ENCODE results near the gene KLHDC3. TPM values are rescaled to one million over a fixed set of nuclear protein-coding genes. Genes with fewer than 3 reads are reported as not detected.
A peak's percentile ranks its signal among the peaks of the same experiment; 100 is the strongest.

Gene KLHDC3
- total and polyA plus RNA-seq, 2 of the 13 experiments (the other 11 are each of a cell fraction or from before 2014, with no cell fraction given): 78.3 to 91.5 TPM

DNA sequence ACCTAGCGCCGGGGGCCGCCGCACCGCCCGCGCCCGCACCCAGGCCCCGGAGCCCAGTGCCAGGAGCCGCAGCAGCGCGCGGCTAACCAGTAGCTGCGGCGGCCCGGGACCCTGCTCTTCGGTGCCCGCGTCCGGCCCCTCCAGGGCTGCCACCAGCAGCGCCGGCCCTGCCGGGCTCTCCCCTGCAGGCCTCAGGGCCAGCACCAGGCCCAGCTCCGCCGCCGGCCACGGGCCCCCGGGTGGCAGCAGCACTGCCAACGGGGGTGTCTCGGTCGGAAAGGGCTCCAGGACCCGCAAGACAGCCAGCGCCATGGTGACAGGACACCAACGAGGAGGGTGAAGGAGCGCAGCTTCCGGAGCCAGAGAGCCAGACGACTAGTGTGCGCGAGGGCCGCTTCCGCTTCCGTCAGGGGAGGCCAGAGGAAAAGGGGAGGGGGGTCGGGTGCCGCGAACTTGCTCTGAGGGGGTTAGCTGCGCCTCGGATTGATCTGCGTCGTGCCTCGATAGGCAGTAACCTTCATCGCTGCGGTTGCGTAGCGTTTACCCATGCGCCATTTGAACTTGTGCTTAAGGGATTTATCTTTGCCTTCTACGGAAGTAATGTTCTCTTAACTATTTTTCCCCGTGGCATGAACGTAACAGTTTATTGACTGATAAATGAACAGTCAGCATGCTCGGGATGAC lies 35.1 kb upstream of the KLHDC3 start, which contains the start of gene PEX6 (continued):
- TF ChIP-seq ZNF619 (CRISPR knock-in tag; IDR thresholded peaks at IDR 0.05) (peak; percentile 93), ZNF577 (CRISPR knock-in tag; IDR thresholded peaks at IDR 0.05; ENCODE audit: borderline replicate concordance, low read depth) (no peak), ZNF333 (CRISPR knock-in tag; IDR thresholded peaks at IDR 0.05; ENCODE audit: borderline replicate concordance) (no peak), RFX5 (IDR thresholded peaks at IDR 0.05; ENCODE audit: low read depth, low read length) (peak; percentile 9; the same call in 1 of the 2 replicates), DPF2 (CRISPR knock-in tag; IDR thresholded peaks at IDR 0.05; ENCODE audit: borderline replicate concordance, low read depth) (no peak), ZMYM2 (CRISPR knock-in tag; IDR thresholded peaks at IDR 0.05) (0 out of 2 replicates have a peak, but pooled peaks have one; percentile 33), ZFX (CRISPR knock-in tag; IDR thresholded peaks at IDR 0.05; ENCODE audit: low read depth) (peak; percentile 96), MXI1 (IDR thresholded peaks at IDR 0.05; ENCODE audit: borderline replicate concordance, low read depth, low read length) (peak; percentile 93; the same call in 2 of the 3 replicates), PITX1 (CRISPR knock-in tag; IDR thresholded peaks at IDR 0.05) (peak; percentile 84), KDM4B (CRISPR knock-in tag; IDR thresholded peaks at IDR 0.05) (peak; percentile 73; the same call in 1 of the 2 replicates), ZNF17 (CRISPR knock-in tag; IDR thresholded peaks at IDR 0.05) (no peak), RBM22 (optimal IDR thresholded peaks at IDR 0.05; ENCODE audit: low read length) (peak; percentile 53), MIER2 (CRISPR knock-in tag; IDR thresholded peaks at IDR 0.05) (peak; percentile 69; the same call in 1 of the 2 replicates), TCF12 (IDR thresholded peaks at IDR 0.05) (no peak), TCF12 (CRISPR knock-in tag; IDR thresholded peaks at IDR 0.05) (0 out of 2 replicates have a peak, but pooled peaks have one; percentile 15), ZFP82 (CRISPR knock-in tag; IDR thresholded peaks at IDR 0.05; ENCODE audit: borderline replicate concordance) (peak; percentile 82), ZNF7 (CRISPR knock-in tag; IDR thresholded peaks at IDR 0.05) (no peak), CBX5 (CRISPR knock-in tag; IDR thresholded peaks at IDR 0.05; ENCODE audit: borderline replicate concordance) (peak; percentile 75; the same call in 1 of the 2 replicates), CC2D1A (CRISPR knock-in tag; IDR thresholded peaks at IDR 0.05) (no peak)
- TF ChIP-seq, protein P1, sequence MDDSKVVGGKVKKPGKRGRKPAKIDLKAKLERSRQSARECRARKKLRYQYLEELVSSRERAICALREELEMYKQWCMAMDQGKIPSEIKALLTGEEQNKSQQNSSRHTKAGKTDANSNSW (CRISPR knock-in tag; IDR thresholded peaks at IDR 0.05; ENCODE audit: borderline replicate concordance): no peak
- TF ChIP-seq, protein P2, sequence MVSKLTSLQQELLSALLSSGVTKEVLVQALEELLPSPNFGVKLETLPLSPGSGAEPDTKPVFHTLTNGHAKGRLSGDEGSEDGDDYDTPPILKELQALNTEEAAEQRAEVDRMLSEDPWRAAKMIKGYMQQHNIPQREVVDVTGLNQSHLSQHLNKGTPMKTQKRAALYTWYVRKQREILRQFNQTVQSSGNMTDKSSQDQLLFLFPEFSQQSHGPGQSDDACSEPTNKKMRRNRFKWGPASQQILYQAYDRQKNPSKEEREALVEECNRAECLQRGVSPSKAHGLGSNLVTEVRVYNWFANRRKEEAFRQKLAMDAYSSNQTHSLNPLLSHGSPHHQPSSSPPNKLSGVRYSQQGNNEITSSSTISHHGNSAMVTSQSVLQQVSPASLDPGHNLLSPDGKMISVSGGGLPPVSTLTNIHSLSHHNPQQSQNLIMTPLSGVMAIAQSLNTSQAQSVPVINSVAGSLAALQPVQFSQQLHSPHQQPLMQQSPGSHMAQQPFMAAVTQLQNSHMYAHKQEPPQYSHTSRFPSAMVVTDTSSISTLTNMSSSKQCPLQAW (CRISPR knock-in tag; IDR thresholded peaks at IDR 0.05): peak; percentile 91
- TF ChIP-seq, protein P3, sequence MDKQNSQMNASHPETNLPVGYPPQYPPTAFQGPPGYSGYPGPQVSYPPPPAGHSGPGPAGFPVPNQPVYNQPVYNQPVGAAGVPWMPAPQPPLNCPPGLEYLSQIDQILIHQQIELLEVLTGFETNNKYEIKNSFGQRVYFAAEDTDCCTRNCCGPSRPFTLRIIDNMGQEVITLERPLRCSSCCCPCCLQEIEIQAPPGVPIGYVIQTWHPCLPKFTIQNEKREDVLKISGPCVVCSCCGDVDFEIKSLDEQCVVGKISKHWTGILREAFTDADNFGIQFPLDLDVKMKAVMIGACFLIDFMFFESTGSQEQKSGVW (CRISPR knock-in tag; IDR thresholded peaks at IDR 0.05; ENCODE audit: borderline replicate concordance): peak; percentile 84; the same call in 1 of the 2 replicates
- TF ChIP-seq, protein P4, sequence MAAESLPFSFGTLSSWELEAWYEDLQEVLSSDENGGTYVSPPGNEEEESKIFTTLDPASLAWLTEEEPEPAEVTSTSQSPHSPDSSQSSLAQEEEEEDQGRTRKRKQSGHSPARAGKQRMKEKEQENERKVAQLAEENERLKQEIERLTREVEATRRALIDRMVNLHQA (CRISPR knock-in tag; IDR thresholded peaks at IDR 0.05): no peak
- TF ChIP-seq, protein P5, sequence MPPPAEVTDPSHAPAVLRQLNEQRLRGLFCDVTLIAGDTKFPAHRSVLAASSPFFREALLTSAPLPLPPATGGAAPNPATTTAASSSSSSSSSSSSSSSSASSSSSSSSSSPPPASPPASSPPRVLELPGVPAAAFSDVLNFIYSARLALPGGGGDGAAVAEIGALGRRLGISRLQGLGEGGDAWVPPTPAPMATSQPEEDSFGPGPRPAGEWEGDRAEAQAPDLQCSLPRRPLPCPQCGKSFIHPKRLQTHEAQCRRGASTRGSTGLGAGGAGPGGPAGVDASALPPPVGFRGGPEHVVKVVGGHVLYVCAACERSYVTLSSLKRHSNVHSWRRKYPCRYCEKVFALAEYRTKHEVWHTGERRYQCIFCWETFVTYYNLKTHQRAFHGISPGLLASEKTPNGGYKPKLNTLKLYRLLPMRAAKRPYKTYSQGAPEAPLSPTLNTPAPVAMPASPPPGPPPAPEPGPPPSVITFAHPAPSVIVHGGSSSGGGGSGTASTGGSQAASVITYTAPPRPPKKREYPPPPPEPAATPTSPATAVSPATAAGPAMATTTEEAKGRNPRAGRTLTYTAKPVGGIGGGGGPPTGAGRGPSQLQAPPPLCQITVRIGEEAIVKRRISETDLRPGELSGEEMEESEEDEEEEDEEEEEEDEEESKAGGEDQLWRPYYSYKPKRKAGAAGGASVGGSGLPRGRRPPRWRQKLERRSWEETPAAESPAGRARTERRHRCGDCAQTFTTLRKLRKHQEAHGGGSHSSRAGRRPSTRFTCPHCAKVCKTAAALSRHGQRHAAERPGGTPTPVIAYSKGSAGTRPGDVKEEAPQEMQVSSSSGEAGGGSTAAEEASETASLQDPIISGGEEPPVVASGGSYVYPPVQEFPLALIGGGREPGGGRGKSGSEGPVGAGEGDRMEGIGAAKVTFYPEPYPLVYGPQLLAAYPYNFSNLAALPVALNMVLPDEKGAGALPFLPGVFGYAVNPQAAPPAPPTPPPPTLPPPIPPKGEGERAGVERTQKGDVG (CRISPR knock-in tag; IDR thresholded peaks at IDR 0.05; ENCODE audit: borderline replicate concordance): 0 out of 2 replicates have a peak, but pooled peaks have one; percentile 20
